ENCODE data around the gene AUH. TPM values are rescaled to one million over a fixed set of nuclear protein-coding genes. Genes with fewer than 3 reads are reported as not detected.

Gene AUH
- total RNA-seq, 2 donors from 2014 or later = 58.0 to 76.1 TPM

- intact Hi-C loops (cut with DNase I) = no loop called here
- Histone ChIP-seq H3K27ac (no peak overlapping the region), H3K9me3 (no peaks in the 10 kb centered on the region), H3K4me3 (no peak overlapping the region), H3K4me1 (replicated peaks) (no peaks in the 10 kb centered on the region), H3K36me3 (no peaks in the 10 kb centered on the region), H3K27me3 (replicated peaks; ENCODE audit: insufficient read depth) (no peaks in the 10 kb centered on the region)
- TF ChIP-seq POLR2A (IDR thresholded peaks at IDR 0.05) (no peak), POLR2AphosphoS5 (IDR thresholded peaks at IDR 0.05) (no peak)
- no peak for DNase-seq (ENCODE audit: low spot score)
- 88% methylated on average over 2 of the region's 2 CpGs for WGBS
Observed at GRCh38 chr9:91186632-91187108, 175.0 kb downstream of the AUH start.

- TF ChIP-seq POLR2AphosphoS5 (IDR thresholded peaks at IDR 0.05) = no peak
- TF ChIP-seq POLR2A (IDR thresholded peaks at IDR 0.05) = no peak
- TF ChIP-seq, protein P1, sequence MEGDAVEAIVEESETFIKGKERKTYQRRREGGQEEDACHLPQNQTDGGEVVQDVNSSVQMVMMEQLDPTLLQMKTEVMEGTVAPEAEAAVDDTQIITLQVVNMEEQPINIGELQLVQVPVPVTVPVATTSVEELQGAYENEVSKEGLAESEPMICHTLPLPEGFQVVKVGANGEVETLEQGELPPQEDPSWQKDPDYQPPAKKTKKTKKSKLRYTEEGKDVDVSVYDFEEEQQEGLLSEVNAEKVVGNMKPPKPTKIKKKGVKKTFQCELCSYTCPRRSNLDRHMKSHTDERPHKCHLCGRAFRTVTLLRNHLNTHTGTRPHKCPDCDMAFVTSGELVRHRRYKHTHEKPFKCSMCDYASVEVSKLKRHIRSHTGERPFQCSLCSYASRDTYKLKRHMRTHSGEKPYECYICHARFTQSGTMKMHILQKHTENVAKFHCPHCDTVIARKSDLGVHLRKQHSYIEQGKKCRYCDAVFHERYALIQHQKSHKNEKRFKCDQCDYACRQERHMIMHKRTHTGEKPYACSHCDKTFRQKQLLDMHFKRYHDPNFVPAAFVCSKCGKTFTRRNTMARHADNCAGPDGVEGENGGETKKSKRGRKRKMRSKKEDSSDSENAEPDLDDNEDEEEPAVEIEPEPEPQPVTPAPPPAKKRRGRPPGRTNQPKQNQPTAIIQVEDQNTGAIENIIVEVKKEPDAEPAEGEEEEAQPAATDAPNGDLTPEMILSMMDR (IDR thresholded peaks at IDR 0.05) = no peak
- Histone ChIP-seq H3K4me3 (no peak overlapping the region), H3K27me3 (replicated peaks; ENCODE audit: insufficient read depth) (no peaks in the 10 kb centered on the region), H3K4me1 (replicated peaks) (no peaks in the 10 kb centered on the region), H3K27ac (no peak overlapping the region), H3K9me3 (no peaks in the 10 kb centered on the region), H3K36me3 (no peaks in the 10 kb centered on the region)
- intact Hi-C loops (cut with DNase I) = no loop called here
- DNase-seq (ENCODE audit: low spot score) = no peak
- 86% methylated on average over 10 of the region's 10 CpGs for WGBS
Observed at GRCh38 chr9:91185193-91185886, 176.4 kb downstream of the AUH start.

GRCh38 chr9:91182429-91183225, 179.1 kb downstream of the AUH start:
- no peaks in the 10 kb centered on the region for H3K9me3 ChIP-seq
- H3K27ac ChIP-seq = no peak overlapping the region
- no peak for TF ChIP-seq POLR2AphosphoS5 (IDR thresholded peaks at IDR 0.05)
- no peak for TF ChIP-seq POLR2A (IDR thresholded peaks at IDR 0.05)
- TF ChIP-seq, protein P1 (IDR thresholded peaks at IDR 0.05) = no peak
- no peaks in the 10 kb centered on the region for H3K36me3 ChIP-seq
- H3K27me3 ChIP-seq (replicated peaks; ENCODE audit: insufficient read depth) = no peaks in the 10 kb centered on the region
- no peaks in the 10 kb centered on the region for H3K4me1 ChIP-seq (replicated peaks)
- DNase-seq (ENCODE audit: low spot score) = no peak
- intact Hi-C loops (cut with DNase I) = no loop called here
- no peak overlapping the region for H3K4me3 ChIP-seq
- WGBS = 75% methylated on average over 12 of the region's 12 CpGs

DNA sequence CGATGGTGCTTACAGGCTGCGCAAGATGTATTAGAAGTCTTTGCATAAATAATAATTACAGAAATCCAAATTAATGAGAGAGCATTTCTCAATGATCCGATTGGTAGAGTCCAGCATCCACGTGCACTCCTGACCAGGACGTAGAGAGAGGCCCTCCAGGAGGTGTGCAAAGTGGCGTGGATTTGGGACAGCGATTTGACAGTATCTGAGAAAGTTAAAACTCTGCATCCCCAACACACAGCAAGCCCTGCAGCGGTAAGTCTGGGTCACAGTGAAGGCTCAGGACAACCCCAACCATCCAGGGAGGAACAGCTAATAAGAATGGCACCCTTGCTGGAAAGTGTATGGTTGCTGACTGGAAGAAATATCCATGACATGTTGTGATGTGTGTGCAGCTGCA, 180.2 kb downstream of the AUH start:
- WGBS = 85% methylated on average over 8 of the region's 8 CpGs
- no peaks in the 10 kb centered on the region for H3K27me3 ChIP-seq (replicated peaks; ENCODE audit: insufficient read depth)
- no peak for DNase-seq (ENCODE audit: low spot score)
- TF ChIP-seq POLR2A (IDR thresholded peaks at IDR 0.05) (no peak), POLR2AphosphoS5 (IDR thresholded peaks at IDR 0.05) (no peak)
- TF ChIP-seq, protein P1 (IDR thresholded peaks at IDR 0.05) = no peak
- H3K4me1 ChIP-seq (replicated peaks) = no peaks in the 10 kb centered on the region
- H3K27ac ChIP-seq = no peak overlapping the region
- no peak overlapping the region for H3K4me3 ChIP-seq
- H3K36me3 ChIP-seq = no peaks in the 10 kb centered on the region
- no peaks in the 10 kb centered on the region for H3K9me3 ChIP-seq
- intact Hi-C loops (cut with DNase I) = no loop called here

GRCh38 chr9:91180930-91181268, 180.8 kb downstream of the AUH start:
- H3K36me3 ChIP-seq = no peaks in the 10 kb centered on the region
- no peaks in the 10 kb centered on the region for H3K9me3 ChIP-seq
- no peak for DNase-seq (ENCODE audit: low spot score)
- no peak for TF ChIP-seq POLR2AphosphoS5 (IDR thresholded peaks at IDR 0.05)
- TF ChIP-seq, protein P1 (IDR thresholded peaks at IDR 0.05) = no peak
- TF ChIP-seq POLR2A (IDR thresholded peaks at IDR 0.05) = no peak
- no peaks in the 10 kb centered on the region for H3K4me1 ChIP-seq (replicated peaks)
- no peaks in the 10 kb centered on the region for H3K27me3 ChIP-seq (replicated peaks; ENCODE audit: insufficient read depth)
- intact Hi-C loops (cut with DNase I) = no loop called here
- 93% methylated on average over 3 of the region's 3 CpGs for WGBS
- H3K4me3 ChIP-seq = no peak overlapping the region
- H3K27ac ChIP-seq = no peak overlapping the region
